ENCODE results near the gene CYFIP1.

The CYFIP1 gene

GRCh38 chr15:22959321-22960101 is 20.7 kb downstream of the CYFIP1 start:
- Mint-ChIP-seq H3K4me3 (no peak overlapping the region), H3K27ac (no peak overlapping the region), H3K27me3 (ENCODE audit: low read depth) (no peaks in the 10 kb centered on the region), H3K36me3 (ENCODE audit: low read depth) (no peaks in the 10 kb centered on the region), H3K4me1 (ENCODE audit: low read depth) (no peaks in the 10 kb centered on the region), H3K9me3 (no peaks in the 10 kb centered on the region)

GRCh38 chr15:22958487-22959280 is 21.5 kb downstream of the CYFIP1 start:
- H3K36me3 Mint-ChIP-seq (ENCODE audit: low read depth): no peaks in the 10 kb centered on the region
- no peak overlapping the region for H3K27ac Mint-ChIP-seq

GRCh38 chr15:22956978-22957260 is 23.2 kb downstream of the CYFIP1 start:
- Mint-ChIP-seq H3K9me3 (no peaks in the 10 kb centered on the region), H3K27me3 (ENCODE audit: low read depth) (no peaks in the 10 kb centered on the region), H3K36me3 (ENCODE audit: low read depth) (no peaks in the 10 kb centered on the region), H3K27ac (no peak overlapping the region), H3K4me3 (no peak overlapping the region), H3K4me1 (ENCODE audit: low read depth) (no peaks in the 10 kb centered on the region)

More at GRCh38 chr15:22958487-22959280, 21.5 kb downstream of the CYFIP1 start:
- H3K27me3 Mint-ChIP-seq (ENCODE audit: low read depth): no peaks in the 10 kb centered on the region
- no peaks in the 10 kb centered on the region for H3K9me3 Mint-ChIP-seq
- H3K4me3 Mint-ChIP-seq: no peak overlapping the region
- no peaks in the 10 kb centered on the region for H3K4me1 Mint-ChIP-seq (ENCODE audit: low read depth)

- Mint-ChIP-seq H3K4me1 (ENCODE audit: low read depth) (no peaks in the 10 kb centered on the region), H3K9me3 (no peaks in the 10 kb centered on the region), H3K27me3 (ENCODE audit: low read depth) (no peaks in the 10 kb centered on the region), H3K36me3 (ENCODE audit: low read depth) (no peaks in the 10 kb centered on the region), H3K27ac (no peak overlapping the region), H3K4me3 (no peak overlapping the region)
Measured at GRCh38 chr15:22956257-22956977, 23.8 kb downstream of the CYFIP1 start.

- Mint-ChIP-seq H3K9me3 (no peaks in the 10 kb centered on the region), H3K4me3 (no peak overlapping the region), H3K4me1 (ENCODE audit: low read depth) (no peaks in the 10 kb centered on the region), H3K27ac (no peak overlapping the region), H3K36me3 (ENCODE audit: low read depth) (no peaks in the 10 kb centered on the region), H3K27me3 (ENCODE audit: low read depth) (no peaks in the 10 kb centered on the region)
Measured at GRCh38 chr15:22955544-22956119, 24.5 kb downstream of the CYFIP1 start.

- no peaks in the 10 kb centered on the region for H3K27me3 Mint-ChIP-seq (ENCODE audit: low read depth)
- no peak overlapping the region for H3K4me3 Mint-ChIP-seq
- H3K36me3 Mint-ChIP-seq (ENCODE audit: low read depth): no peaks in the 10 kb centered on the region
- no peaks in the 10 kb centered on the region for H3K4me1 Mint-ChIP-seq (ENCODE audit: low read depth)
- no peaks in the 10 kb centered on the region for H3K9me3 Mint-ChIP-seq
- no peak overlapping the region for H3K27ac Mint-ChIP-seq
Measured at GRCh38 chr15:22954798-22955543, 25.2 kb downstream of the CYFIP1 start.

- no peaks in the 10 kb centered on the region for H3K27me3 Mint-ChIP-seq (ENCODE audit: low read depth)
- no peaks in the 10 kb centered on the region for H3K9me3 Mint-ChIP-seq
- H3K4me1 Mint-ChIP-seq (ENCODE audit: low read depth): no peaks in the 10 kb centered on the region
- H3K27ac Mint-ChIP-seq: no peak overlapping the region
- no peak overlapping the region for H3K4me3 Mint-ChIP-seq
- no peaks in the 10 kb centered on the region for H3K36me3 Mint-ChIP-seq (ENCODE audit: low read depth)
Measured at GRCh38 chr15:22954326-22954725, 25.8 kb downstream of the CYFIP1 start.

- H3K27ac Mint-ChIP-seq: no peak overlapping the region
Measured at GRCh38 chr15:22952796-22953579, 27.2 kb downstream of the CYFIP1 start.

GRCh38 chr15:22951381-22952280 is 28.5 kb downstream of the CYFIP1 start:
- no peak overlapping the region for H3K27ac Mint-ChIP-seq
- no peaks in the 10 kb centered on the region for H3K27me3 Mint-ChIP-seq (ENCODE audit: low read depth)
- H3K9me3 Mint-ChIP-seq: no peaks in the 10 kb centered on the region
- H3K4me1 Mint-ChIP-seq (ENCODE audit: low read depth): peaks cover 12% of the 10 kb centered on the region
- no peaks in the 10 kb centered on the region for H3K36me3 Mint-ChIP-seq (ENCODE audit: low read depth)
- no peak overlapping the region for H3K4me3 Mint-ChIP-seq

More at GRCh38 chr15:22952796-22953579, 27.2 kb downstream of the CYFIP1 start:
- no peaks in the 10 kb centered on the region for H3K9me3 Mint-ChIP-seq
- no peaks in the 10 kb centered on the region for H3K27me3 Mint-ChIP-seq (ENCODE audit: low read depth)
- no peak overlapping the region for H3K4me3 Mint-ChIP-seq
- no peaks in the 10 kb centered on the region for H3K36me3 Mint-ChIP-seq (ENCODE audit: low read depth)
- H3K4me1 Mint-ChIP-seq (ENCODE audit: low read depth): peaks cover 12% of the 10 kb centered on the region

- Mint-ChIP-seq H3K4me3 (no peak overlapping the region), H3K36me3 (ENCODE audit: low read depth) (no peaks in the 10 kb centered on the region), H3K27ac (no peak overlapping the region)
Measured at GRCh38 chr15:22951031-22951380, 29.2 kb downstream of the CYFIP1 start.

GRCh38 chr15:22950256-22950990 is 29.7 kb downstream of the CYFIP1 start:
- H3K27me3 Mint-ChIP-seq (ENCODE audit: low read depth): no peaks in the 10 kb centered on the region
- no peak overlapping the region for H3K4me3 Mint-ChIP-seq
- H3K4me1 Mint-ChIP-seq (ENCODE audit: low read depth): peaks cover 12% of the 10 kb centered on the region

More at GRCh38 chr15:22951031-22951380, 29.2 kb downstream of the CYFIP1 start:
- no peaks in the 10 kb centered on the region for H3K27me3 Mint-ChIP-seq (ENCODE audit: low read depth)
- H3K4me1 Mint-ChIP-seq (ENCODE audit: low read depth): peaks cover 12% of the 10 kb centered on the region
- H3K9me3 Mint-ChIP-seq: no peaks in the 10 kb centered on the region

GRCh38 chr15:22949074-22949547 is 31.1 kb downstream of the CYFIP1 start:
- no peak overlapping the region for H3K27ac Mint-ChIP-seq
- H3K27me3 Mint-ChIP-seq (ENCODE audit: low read depth): no peaks in the 10 kb centered on the region
- peaks cover 12% of the 10 kb centered on the region for H3K4me1 Mint-ChIP-seq (ENCODE audit: low read depth)
- H3K4me3 Mint-ChIP-seq: no peak overlapping the region
- no peaks in the 10 kb centered on the region for H3K9me3 Mint-ChIP-seq
- no peaks in the 10 kb centered on the region for H3K36me3 Mint-ChIP-seq (ENCODE audit: low read depth)

More at GRCh38 chr15:22950256-22950990, 29.7 kb downstream of the CYFIP1 start:
- Mint-ChIP-seq H3K9me3 (no peaks in the 10 kb centered on the region), H3K36me3 (ENCODE audit: low read depth) (no peaks in the 10 kb centered on the region), H3K27ac (no peak overlapping the region)
